GM23338 (cell line): ENCODE data around the gene PPP1R9A. TPM values are rescaled to one million over a fixed set of nuclear protein-coding genes. Genes with fewer than 3 reads are reported as not detected.

ENCODE experiments used
- ATAC-seq: fragments of 200-7000 bp; cut with Tn5 transposase; 3 replicates; pipeline ENCODE4 v1.9.1; 2020
- DNase-seq: peaks from one replicate; pipeline ENCODE4 v3.0.0-alpha.2; 2015; ENCODE audit warnings: low spot score
- H2AFZ ChIP-seq: fragments of 200-600 bp; sonication (generic); 2 replicates; pipeline ENCODE4 v1.8.0; 2016; ENCODE audit warnings: antibody characterized with exemption, mild to moderate bottlenecking, moderate library complexity
- H3F3A ChIP-seq: fragments of 200-600 bp; sonication (generic); replicated peaks from 2 replicates; pipeline ENCODE4 v1.8.0; 2017; ENCODE audit warnings: antibody characterized with exemption, mixed run types, low read depth
- H3K27ac ChIP-seq: fragments of 200-600 bp; sonication (generic); 2 replicates; pipeline ENCODE4 v1.6.1; 2016; ENCODE audit warnings: low read depth
- H3K27me3 ChIP-seq: fragments of 200-600 bp; sonication (generic); 2 replicates; pipeline ENCODE4 v1.8.0; 2016; ENCODE audit warnings: mild to moderate bottlenecking, mixed run types, moderate library complexity; ENCODE audit not compliant: insufficient read depth
- H3K36me3 ChIP-seq: fragments of 200-600 bp; sonication (generic); 2 replicates; pipeline ENCODE4 v1.8.0; 2016; ENCODE audit warnings: mild to moderate bottlenecking; ENCODE audit not compliant: insufficient read depth
- H3K4me1 ChIP-seq: fragments of 200-600 bp; sonication (generic); 2 replicates; pipeline ENCODE4 v1.8.0; 2016; ENCODE audit warnings: mild to moderate bottlenecking, moderate library complexity; ENCODE audit not compliant: insufficient read depth
- H3K4me2 ChIP-seq: fragments of 200-600 bp; sonication (generic); 2 replicates; pipeline ENCODE4 v1.7.1; 2017; ENCODE audit warnings: mixed run types
- H3K4me3 ChIP-seq: fragments of 200-600 bp; sonication (generic); 2 replicates; pipeline ENCODE4 v1.6.1; 2016; ENCODE audit warnings: mixed run types
- H3K79me2 ChIP-seq: fragments of 200-600 bp; sonication (generic); replicated peaks from 2 replicates; pipeline ENCODE4 v1.8.0; 2017; ENCODE audit warnings: mild to moderate bottlenecking; ENCODE audit not compliant: insufficient read depth
- H3K9me2 ChIP-seq: fragments of 200-600 bp; sonication (generic); 2 replicates; pipeline ENCODE4 v1.8.0; 2017; ENCODE audit not compliant: insufficient read depth
- H4K20me1 ChIP-seq: fragments of 200-600 bp; sonication (generic); replicated peaks from 2 replicates; pipeline ENCODE4 v1.8.0; 2017; ENCODE audit warnings: mild to moderate bottlenecking; ENCODE audit not compliant: insufficient read depth
- H3K27ac Mint-ChIP-seq: 2 replicates; pipeline ENCODE4 v1.8.0; 2020; ENCODE audit warnings: inconsistent platforms, mild to moderate bottlenecking, moderate library complexity, mixed read lengths
- H3K27me3 Mint-ChIP-seq: 3 replicates; pipeline ENCODE4 v1.8.0; 2022; ENCODE audit warnings: low read depth, mild to moderate bottlenecking, moderate library complexity, mixed read lengths, inconsistent platforms; ENCODE audit not compliant: insufficient read depth, poor library complexity
- H3K36me3 Mint-ChIP-seq: 3 replicates; pipeline ENCODE4 v1.8.0; 2021; ENCODE audit warnings: low read depth, mild to moderate bottlenecking, inconsistent platforms, moderate library complexity, mixed read lengths
- H3K4me1 Mint-ChIP-seq: 3 replicates; pipeline ENCODE4 v1.8.0; 2020; ENCODE audit warnings: mild to moderate bottlenecking, inconsistent platforms, mixed read lengths
- H3K4me3 Mint-ChIP-seq: 3 replicates; pipeline ENCODE4 v1.8.0; 2021; ENCODE audit warnings: moderate library complexity, mild to moderate bottlenecking, inconsistent platforms, mixed read lengths
- H3K9me3 Mint-ChIP-seq: 3 replicates; pipeline ENCODE4 v1.8.0; 2020; ENCODE audit warnings: moderate library complexity, mild to moderate bottlenecking, inconsistent platforms, mixed read lengths
- CREB1 ChIP-seq: fragments of 250-450 bp; sonication (Bioruptor Pico); IDR thresholded peaks from 2 replicates; pipeline ENCODE4 v1.5.0; 2020; ENCODE audit warnings: low read depth, mild to moderate bottlenecking, moderate library complexity
- EZH2 ChIP-seq: fragments of 200-600 bp; sonication (generic); IDR thresholded peaks from one replicate; pipeline ENCODE4 v1.8.0; 2017; ENCODE audit warnings: antibody characterized with exemption, mild to moderate bottlenecking, low read depth; ENCODE audit not compliant: unreplicated experiment
- NANOG ChIP-seq: IDR thresholded peaks from 2 replicates; pipeline ENCODE4 v1.6.1; 2016; ENCODE audit warnings: antibody characterized with exemption, borderline replicate concordance
- POLR2AphosphoS5 ChIP-seq: IDR thresholded peaks from 2 replicates; pipeline ENCODE4 v1.6.1; 2016; ENCODE audit warnings: antibody characterized with exemption, low read depth
- REST ChIP-seq: IDR thresholded peaks from one replicate; pipeline ENCODE4 v1.6.1; 2018; ENCODE audit warnings: antibody characterized with exemption; ENCODE audit not compliant: unreplicated experiment
- STAT1 ChIP-seq: IDR thresholded peaks from one replicate; pipeline ENCODE4 v1.6.1; 2016; ENCODE audit warnings: antibody characterized with exemption; ENCODE audit not compliant: unreplicated experiment
- ZNF462 ChIP-seq: fragments of 250-450 bp; sonication (Bioruptor Pico); IDR thresholded peaks from 2 replicates; pipeline ENCODE4 v1.5.0; 2020; ENCODE audit warnings: mild to moderate bottlenecking, moderate library complexity
- polyA plus RNA-seq: library from polyadenylated mRNA; unstranded; fragments of >200 nt; fragmentation: Nextera tagmentation; extraction: Ambion mirVana; gene quantifications from 2 replicates; pipeline ENCODE4 v1.2.1, GENCODE V29; 2016
- total RNA-seq: library from RNA; depleted of rRNA; stranded (reverse); fragments of >200 nt; shearing (Covaris generic); gene quantifications from 2 replicates; pipeline ENCODE4 v1.2.3, GENCODE V29; 2014
- TF ChIP-seq, protein P1 (sequence below), 2 experiments: fragments of 200-600 bp in 1 of 2; sonication (generic) in 1 of 2; conservative IDR thresholded peaks; 2 replicates each; pipeline versions ENCODE4 v1.5.1 to v1.6.1; 2016 to 2017; ENCODE audit warnings: antibody characterized with exemption in 2 of 2, low read depth in 2 of 2, mild to moderate bottlenecking in 2 of 2, moderate library complexity in 1 of 2

PPP1R9A gene
- total and polyA plus RNA-seq, 2 experiments from 2014 or later = 10.6 to 31.8 TPM

- H3F3A ChIP-seq = no peaks in the 10 kb centered on the region
- H2AFZ ChIP-seq = no peak overlapping the region
- TF ChIP-seq REST (no peak), CREB1 (CRISPR knock-in tag) (no peak), STAT1 (no peak), ZNF462 (CRISPR knock-in tag) (no peak), POLR2AphosphoS5 (no peak), EZH2 (no peak), NANOG (no peak)
- TF ChIP-seq, protein P1, sequence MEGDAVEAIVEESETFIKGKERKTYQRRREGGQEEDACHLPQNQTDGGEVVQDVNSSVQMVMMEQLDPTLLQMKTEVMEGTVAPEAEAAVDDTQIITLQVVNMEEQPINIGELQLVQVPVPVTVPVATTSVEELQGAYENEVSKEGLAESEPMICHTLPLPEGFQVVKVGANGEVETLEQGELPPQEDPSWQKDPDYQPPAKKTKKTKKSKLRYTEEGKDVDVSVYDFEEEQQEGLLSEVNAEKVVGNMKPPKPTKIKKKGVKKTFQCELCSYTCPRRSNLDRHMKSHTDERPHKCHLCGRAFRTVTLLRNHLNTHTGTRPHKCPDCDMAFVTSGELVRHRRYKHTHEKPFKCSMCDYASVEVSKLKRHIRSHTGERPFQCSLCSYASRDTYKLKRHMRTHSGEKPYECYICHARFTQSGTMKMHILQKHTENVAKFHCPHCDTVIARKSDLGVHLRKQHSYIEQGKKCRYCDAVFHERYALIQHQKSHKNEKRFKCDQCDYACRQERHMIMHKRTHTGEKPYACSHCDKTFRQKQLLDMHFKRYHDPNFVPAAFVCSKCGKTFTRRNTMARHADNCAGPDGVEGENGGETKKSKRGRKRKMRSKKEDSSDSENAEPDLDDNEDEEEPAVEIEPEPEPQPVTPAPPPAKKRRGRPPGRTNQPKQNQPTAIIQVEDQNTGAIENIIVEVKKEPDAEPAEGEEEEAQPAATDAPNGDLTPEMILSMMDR (conservative IDR thresholded peaks at IDR 0.05; ENCODE audit: low read depth in 2 of 2) = no peak
- ATAC-seq (no peak; the same call in 2 of the 3 replicates), DNase-seq (no peak)
- no peaks in the 10 kb centered on the region for H3K9me2 ChIP-seq
- peaks cover 51% of the 10 kb centered on the region for H3K79me2 ChIP-seq
- H3K27me3 Mint-ChIP-seq = no peaks in the 10 kb centered on the region
- no peak overlapping the region for H3K4me2 ChIP-seq
- no peak overlapping the region for H3K27ac ChIP-seq
- peaks cover 4% of the 10 kb centered on the region; the same call in 1 of the 2 replicates for H3K36me3 ChIP-seq
- no peaks in the 10 kb centered on the region for H3K27me3 ChIP-seq
- peaks cover 20% of the 10 kb centered on the region; the same call in 2 of the 3 replicates for H3K36me3 Mint-ChIP-seq
- peaks cover 23% of the 10 kb centered on the region; the same call in 2 of the 3 replicates for H3K9me3 Mint-ChIP-seq
- no peaks in the 10 kb centered on the region for H3K4me1 ChIP-seq
- no peak overlapping the region for H3K4me3 Mint-ChIP-seq
- no peak overlapping the region for H3K27ac Mint-ChIP-seq
- no peaks in the 10 kb centered on the region for H4K20me1 ChIP-seq
- H3K4me3 ChIP-seq = no peak overlapping the region
- H3K4me1 Mint-ChIP-seq = peaks cover 18% of the 10 kb centered on the region; the same call in 2 of the 3 replicates
These were observed 55.3 kb downstream of the PPP1R9A start for GRCh38 chr7:94962661-94963060.
